ENCODE results near the gene CAMK1D. TPM values are rescaled to one million over a fixed set of nuclear protein-coding genes. Genes with fewer than 3 reads are reported as not detected.

Gene CAMK1D
- total RNA-seq, 1 experiment from 2014 or later: 10.2 TPM

DNA sequence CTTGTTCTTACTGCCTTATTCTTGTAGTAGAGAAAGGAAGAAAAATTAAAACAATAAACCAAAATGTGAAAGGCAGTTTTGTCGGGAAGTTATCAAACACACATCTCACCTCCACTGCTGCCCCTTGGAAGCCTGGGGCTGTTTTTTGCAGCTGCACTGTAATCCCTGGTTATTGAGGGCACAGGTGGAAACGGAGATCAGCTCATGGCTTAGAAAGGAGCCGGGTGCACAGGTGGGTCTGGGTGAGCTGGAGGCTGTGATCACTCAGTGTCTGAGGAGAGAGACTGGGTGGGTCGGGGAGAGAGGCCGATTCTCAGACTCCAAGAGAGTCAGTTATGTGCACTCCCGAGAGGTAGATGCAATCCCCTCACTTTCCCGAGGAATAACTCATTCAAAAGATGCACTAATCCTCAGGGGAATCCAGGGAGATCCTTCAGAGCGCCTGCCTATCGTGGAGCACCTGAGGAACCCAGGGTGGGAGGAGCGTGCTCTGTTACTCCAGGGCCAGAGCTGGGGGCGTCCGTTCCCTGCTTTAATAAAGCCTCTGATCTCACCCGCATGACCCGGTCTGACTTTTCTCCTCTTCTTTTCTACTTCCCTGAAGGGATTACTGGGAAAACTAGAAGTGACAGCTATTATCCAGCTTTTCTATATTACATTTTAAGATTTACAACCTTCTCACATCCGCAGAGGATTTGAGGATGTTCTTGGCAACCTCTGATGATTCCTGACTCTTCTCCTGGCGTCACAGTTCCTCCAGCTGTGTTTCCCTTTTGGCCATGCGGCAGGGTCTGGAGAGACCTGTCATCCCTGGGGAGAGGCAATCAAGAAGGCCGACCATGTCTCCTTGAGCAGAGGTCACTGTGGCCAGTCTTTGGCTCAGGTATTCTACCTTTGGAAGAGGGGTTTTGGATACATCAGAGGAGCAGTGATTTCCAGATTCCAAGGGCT, 82.1 kb downstream of the CAMK1D start:
- ChIA-PET CTCF (no interaction called here), POLR2A (no interaction called here)
- DNase-seq (ENCODE audit: low spot score) (no peak), ATAC-seq (no peak)
- Mint-ChIP-seq H3K9me3 (no peaks in the 10 kb centered on the region), H3K4me1 (peaks cover 20% of the 10 kb centered on the region; the same call in 1 of the 2 replicates), H3K27ac (peak overlapping the region; percentile 19), H3K36me3 (no peaks in the 10 kb centered on the region), H3K27me3 (ENCODE audit: low read depth) (no peaks in the 10 kb centered on the region), H3K4me3 (no peak overlapping the region)
- TF ChIP-seq, protein P1, sequence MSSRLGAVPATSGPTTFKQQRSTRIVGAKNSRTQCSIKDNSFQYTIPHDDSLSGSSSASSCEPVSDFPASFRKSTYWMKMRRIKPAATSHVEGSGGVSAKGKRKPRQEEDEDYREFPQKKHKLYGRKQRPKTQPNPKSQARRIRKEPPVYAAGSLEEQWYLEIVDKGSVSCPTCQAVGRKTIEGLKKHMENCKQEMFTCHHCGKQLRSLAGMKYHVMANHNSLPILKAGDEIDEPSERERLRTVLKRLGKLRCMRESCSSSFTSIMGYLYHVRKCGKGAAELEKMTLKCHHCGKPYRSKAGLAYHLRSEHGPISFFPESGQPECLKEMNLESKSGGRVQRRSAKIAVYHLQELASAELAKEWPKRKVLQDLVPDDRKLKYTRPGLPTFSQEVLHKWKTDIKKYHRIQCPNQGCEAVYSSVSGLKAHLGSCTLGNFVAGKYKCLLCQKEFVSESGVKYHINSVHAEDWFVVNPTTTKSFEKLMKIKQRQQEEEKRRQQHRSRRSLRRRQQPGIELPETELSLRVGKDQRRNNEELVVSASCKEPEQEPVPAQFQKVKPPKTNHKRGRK (CRISPR knock-in tag; IDR thresholded peaks at IDR 0.05; ENCODE audit: borderline replicate concordance): no peak
- TF ChIP-seq ZNF219 (CRISPR knock-in tag; IDR thresholded peaks at IDR 0.05; ENCODE audit: borderline replicate concordance): no peak
- TF ChIP-seq SMAD3 (CRISPR knock-in tag; IDR thresholded peaks at IDR 0.05; ENCODE audit: borderline replicate concordance): no peak
- no peak for TF ChIP-seq TEAD4 (CRISPR knock-in tag; IDR thresholded peaks at IDR 0.05)
- TF ChIP-seq TP53 (CRISPR knock-in tag; IDR thresholded peaks at IDR 0.05): no peak
- TF ChIP-seq, protein P2, sequence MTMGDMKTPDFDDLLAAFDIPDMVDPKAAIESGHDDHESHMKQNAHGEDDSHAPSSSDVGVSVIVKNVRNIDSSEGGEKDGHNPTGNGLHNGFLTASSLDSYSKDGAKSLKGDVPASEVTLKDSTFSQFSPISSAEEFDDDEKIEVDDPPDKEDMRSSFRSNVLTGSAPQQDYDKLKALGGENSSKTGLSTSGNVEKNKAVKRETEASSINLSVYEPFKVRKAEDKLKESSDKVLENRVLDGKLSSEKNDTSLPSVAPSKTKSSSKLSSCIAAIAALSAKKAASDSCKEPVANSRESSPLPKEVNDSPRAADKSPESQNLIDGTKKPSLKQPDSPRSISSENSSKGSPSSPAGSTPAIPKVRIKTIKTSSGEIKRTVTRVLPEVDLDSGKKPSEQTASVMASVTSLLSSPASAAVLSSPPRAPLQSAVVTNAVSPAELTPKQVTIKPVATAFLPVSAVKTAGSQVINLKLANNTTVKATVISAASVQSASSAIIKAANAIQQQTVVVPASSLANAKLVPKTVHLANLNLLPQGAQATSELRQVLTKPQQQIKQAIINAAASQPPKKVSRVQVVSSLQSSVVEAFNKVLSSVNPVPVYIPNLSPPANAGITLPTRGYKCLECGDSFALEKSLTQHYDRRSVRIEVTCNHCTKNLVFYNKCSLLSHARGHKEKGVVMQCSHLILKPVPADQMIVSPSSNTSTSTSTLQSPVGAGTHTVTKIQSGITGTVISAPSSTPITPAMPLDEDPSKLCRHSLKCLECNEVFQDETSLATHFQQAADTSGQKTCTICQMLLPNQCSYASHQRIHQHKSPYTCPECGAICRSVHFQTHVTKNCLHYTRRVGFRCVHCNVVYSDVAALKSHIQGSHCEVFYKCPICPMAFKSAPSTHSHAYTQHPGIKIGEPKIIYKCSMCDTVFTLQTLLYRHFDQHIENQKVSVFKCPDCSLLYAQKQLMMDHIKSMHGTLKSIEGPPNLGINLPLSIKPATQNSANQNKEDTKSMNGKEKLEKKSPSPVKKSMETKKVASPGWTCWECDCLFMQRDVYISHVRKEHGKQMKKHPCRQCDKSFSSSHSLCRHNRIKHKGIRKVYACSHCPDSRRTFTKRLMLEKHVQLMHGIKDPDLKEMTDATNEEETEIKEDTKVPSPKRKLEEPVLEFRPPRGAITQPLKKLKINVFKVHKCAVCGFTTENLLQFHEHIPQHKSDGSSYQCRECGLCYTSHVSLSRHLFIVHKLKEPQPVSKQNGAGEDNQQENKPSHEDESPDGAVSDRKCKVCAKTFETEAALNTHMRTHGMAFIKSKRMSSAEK (CRISPR knock-in tag; IDR thresholded peaks at IDR 0.05; ENCODE audit: borderline replicate concordance): no peak
- no peak for TF ChIP-seq FOXJ3 (CRISPR knock-in tag; IDR thresholded peaks at IDR 0.05; ENCODE audit: borderline replicate concordance)
- TF ChIP-seq, protein P3, sequence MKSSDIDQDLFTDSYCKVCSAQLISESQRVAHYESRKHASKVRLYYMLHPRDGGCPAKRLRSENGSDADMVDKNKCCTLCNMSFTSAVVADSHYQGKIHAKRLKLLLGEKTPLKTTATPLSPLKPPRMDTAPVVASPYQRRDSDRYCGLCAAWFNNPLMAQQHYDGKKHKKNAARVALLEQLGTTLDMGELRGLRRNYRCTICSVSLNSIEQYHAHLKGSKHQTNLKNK (CRISPR knock-in tag; IDR thresholded peaks at IDR 0.05): no peak
- no peak for TF ChIP-seq CBFB (CRISPR knock-in tag; IDR thresholded peaks at IDR 0.05; ENCODE audit: low read depth)
- TF ChIP-seq, protein P4, sequence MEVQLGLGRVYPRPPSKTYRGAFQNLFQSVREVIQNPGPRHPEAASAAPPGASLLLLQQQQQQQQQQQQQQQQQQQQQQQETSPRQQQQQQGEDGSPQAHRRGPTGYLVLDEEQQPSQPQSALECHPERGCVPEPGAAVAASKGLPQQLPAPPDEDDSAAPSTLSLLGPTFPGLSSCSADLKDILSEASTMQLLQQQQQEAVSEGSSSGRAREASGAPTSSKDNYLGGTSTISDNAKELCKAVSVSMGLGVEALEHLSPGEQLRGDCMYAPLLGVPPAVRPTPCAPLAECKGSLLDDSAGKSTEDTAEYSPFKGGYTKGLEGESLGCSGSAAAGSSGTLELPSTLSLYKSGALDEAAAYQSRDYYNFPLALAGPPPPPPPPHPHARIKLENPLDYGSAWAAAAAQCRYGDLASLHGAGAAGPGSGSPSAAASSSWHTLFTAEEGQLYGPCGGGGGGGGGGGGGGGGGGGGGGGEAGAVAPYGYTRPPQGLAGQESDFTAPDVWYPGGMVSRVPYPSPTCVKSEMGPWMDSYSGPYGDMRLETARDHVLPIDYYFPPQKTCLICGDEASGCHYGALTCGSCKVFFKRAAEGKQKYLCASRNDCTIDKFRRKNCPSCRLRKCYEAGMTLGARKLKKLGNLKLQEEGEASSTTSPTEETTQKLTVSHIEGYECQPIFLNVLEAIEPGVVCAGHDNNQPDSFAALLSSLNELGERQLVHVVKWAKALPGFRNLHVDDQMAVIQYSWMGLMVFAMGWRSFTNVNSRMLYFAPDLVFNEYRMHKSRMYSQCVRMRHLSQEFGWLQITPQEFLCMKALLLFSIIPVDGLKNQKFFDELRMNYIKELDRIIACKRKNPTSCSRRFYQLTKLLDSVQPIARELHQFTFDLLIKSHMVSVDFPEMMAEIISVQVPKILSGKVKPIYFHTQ (CRISPR knock-in tag; IDR thresholded peaks at IDR 0.05): no peak
- TF ChIP-seq NR3C1 (CRISPR knock-in tag; conservative IDR thresholded peaks at IDR 0.05; ENCODE audit: low read depth): no peak
- TF ChIP-seq, protein P5, sequence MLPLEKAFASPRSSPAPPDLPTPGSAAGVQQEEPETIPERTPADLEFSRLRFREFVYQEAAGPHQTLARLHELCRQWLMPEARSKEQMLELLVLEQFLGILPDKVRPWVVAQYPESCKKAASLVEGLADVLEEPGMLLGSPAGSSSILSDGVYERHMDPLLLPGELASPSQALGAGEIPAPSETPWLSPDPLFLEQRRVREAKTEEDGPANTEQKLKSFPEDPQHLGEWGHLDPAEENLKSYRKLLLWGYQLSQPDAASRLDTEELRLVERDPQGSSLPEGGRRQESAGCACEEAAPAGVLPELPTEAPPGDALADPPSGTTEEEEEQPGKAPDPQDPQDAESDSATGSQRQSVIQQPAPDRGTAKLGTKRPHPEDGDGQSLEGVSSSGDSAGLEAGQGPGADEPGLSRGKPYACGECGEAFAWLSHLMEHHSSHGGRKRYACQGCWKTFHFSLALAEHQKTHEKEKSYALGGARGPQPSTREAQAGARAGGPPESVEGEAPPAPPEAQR (CRISPR knock-in tag; IDR thresholded peaks at IDR 0.05): no peak
- TF ChIP-seq, protein P6, sequence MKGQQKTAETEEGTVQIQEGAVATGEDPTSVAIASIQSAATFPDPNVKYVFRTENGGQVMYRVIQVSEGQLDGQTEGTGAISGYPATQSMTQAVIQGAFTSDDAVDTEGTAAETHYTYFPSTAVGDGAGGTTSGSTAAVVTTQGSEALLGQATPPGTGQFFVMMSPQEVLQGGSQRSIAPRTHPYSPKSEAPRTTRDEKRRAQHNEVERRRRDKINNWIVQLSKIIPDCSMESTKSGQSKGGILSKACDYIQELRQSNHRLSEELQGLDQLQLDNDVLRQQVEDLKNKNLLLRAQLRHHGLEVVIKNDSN (CRISPR knock-in tag; IDR thresholded peaks at IDR 0.05): no peak
- TF ChIP-seq, protein P7, sequence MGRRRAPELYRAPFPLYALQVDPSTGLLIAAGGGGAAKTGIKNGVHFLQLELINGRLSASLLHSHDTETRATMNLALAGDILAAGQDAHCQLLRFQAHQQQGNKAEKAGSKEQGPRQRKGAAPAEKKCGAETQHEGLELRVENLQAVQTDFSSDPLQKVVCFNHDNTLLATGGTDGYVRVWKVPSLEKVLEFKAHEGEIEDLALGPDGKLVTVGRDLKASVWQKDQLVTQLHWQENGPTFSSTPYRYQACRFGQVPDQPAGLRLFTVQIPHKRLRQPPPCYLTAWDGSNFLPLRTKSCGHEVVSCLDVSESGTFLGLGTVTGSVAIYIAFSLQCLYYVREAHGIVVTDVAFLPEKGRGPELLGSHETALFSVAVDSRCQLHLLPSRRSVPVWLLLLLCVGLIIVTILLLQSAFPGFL (CRISPR knock-in tag; IDR thresholded peaks at IDR 0.05; ENCODE audit: borderline replicate concordance): no peak
- TF ChIP-seq RELA (CRISPR knock-in tag; IDR thresholded peaks at IDR 0.05; ENCODE audit: borderline replicate concordance): no peak
- TF ChIP-seq MYBL2 (CRISPR knock-in tag; IDR thresholded peaks at IDR 0.05): no peak
- no peak for TF ChIP-seq NFATC4 (CRISPR knock-in tag; IDR thresholded peaks at IDR 0.05)
- TF ChIP-seq, protein P8, sequence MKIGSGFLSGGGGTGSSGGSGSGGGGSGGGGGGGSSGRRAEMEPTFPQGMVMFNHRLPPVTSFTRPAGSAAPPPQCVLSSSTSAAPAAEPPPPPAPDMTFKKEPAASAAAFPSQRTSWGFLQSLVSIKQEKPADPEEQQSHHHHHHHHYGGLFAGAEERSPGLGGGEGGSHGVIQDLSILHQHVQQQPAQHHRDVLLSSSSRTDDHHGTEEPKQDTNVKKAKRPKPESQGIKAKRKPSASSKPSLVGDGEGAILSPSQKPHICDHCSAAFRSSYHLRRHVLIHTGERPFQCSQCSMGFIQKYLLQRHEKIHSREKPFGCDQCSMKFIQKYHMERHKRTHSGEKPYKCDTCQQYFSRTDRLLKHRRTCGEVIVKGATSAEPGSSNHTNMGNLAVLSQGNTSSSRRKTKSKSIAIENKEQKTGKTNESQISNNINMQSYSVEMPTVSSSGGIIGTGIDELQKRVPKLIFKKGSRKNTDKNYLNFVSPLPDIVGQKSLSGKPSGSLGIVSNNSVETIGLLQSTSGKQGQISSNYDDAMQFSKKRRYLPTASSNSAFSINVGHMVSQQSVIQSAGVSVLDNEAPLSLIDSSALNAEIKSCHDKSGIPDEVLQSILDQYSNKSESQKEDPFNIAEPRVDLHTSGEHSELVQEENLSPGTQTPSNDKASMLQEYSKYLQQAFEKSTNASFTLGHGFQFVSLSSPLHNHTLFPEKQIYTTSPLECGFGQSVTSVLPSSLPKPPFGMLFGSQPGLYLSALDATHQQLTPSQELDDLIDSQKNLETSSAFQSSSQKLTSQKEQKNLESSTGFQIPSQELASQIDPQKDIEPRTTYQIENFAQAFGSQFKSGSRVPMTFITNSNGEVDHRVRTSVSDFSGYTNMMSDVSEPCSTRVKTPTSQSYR (CRISPR knock-in tag; IDR thresholded peaks at IDR 0.05): no peak

Measured in WTC11 (cell line).